CD4-positive, alpha-beta T cell (primary cell): Measurements from ENCODE around the gene VAMP8. TPM values are rescaled to one million over a fixed set of nuclear protein-coding genes. Genes with fewer than 3 reads are reported as not detected.
A peak's percentile ranks its signal among the peaks of the same experiment; 100 is the strongest.

Source experiments
- ATAC-seq: fragments of 200-7000 bp; cut with Tn5 transposase; one replicate; pipeline ENCODE4 v1.10.0; 2022; ENCODE audit warnings: mild to moderate bottlenecking; ENCODE audit not compliant: poor library complexity
- CTCF ChIA-PET: fragments of 350-600 bp; sonication (Branson Sonifier 250); formaldehyde crosslinking; loops from one replicate; lab custom pipeline; 2021; ENCODE audit warnings: antibody characterized with exemption, inconsistent platforms; lab: Charles Lee
- POLR2A ChIA-PET: fragments of 350-600 bp; sonication (Branson Sonifier 250); formaldehyde crosslinking; loops from one replicate; lab custom pipeline; 2021; ENCODE audit warnings: antibody characterized with exemption, inconsistent platforms; lab: Charles Lee
- DNase-seq, 14 experiments: peaks; one replicate each; pipeline ENCODE4 v3.0.0-alpha.2; 2013 to 2020; ENCODE audit warnings: mixed read lengths in 2 of 14
- H3K27ac ChIP-seq, 2 donors: one replicate each; pipeline versions ENCODE4 v1.5.1 to v1.7.0; 2013; ENCODE audit warnings: low read length in 2 of 2, low read depth in 1 of 2, mild to moderate bottlenecking in 1 of 2
- H3K27me3 ChIP-seq, 2 experiments: 1 replicate in 1 of 2; 2 replicates in 1 of 2; pipeline versions ENCODE4 v1.6.1 to v1.7.0; 2013; ENCODE audit warnings: low read length in 2 of 2, control low read depth in 1 of 2, mild to moderate bottlenecking in 1 of 2, moderate library complexity in 1 of 2; ENCODE audit not compliant: insufficient read depth in 2 of 2, control insufficient read depth in 1 of 2
- H3K36me3 ChIP-seq: one replicate; pipeline ENCODE4 v1.6.1; 2013; ENCODE audit warnings: low read length, control low read depth; ENCODE audit not compliant: insufficient read depth
- H3K4me1 ChIP-seq: one replicate; pipeline ENCODE4 v1.6.1; 2013; ENCODE audit warnings: low read length, control low read depth; ENCODE audit not compliant: insufficient read depth
- H3K4me3 ChIP-seq: one replicate; pipeline ENCODE4 v1.5.1; 2013; ENCODE audit warnings: mild to moderate bottlenecking, low read length, moderate library complexity
- H3K9me3 ChIP-seq, 2 experiments: 1 replicate in 1 of 2; 2 replicates in 1 of 2; pipeline versions ENCODE4 v1.6.1 to v1.7.0; 2013; ENCODE audit warnings: low read length in 2 of 2, mild to moderate bottlenecking in 2 of 2, control low read depth in 1 of 2, moderate library complexity in 1 of 2; ENCODE audit not compliant: control insufficient read depth in 1 of 2, insufficient read depth in 1 of 2
- H3K27ac Mint-ChIP-seq: one replicate; pipeline ENCODE4 v1.8.0; 2020; ENCODE audit warnings: mixed read lengths
- H3K27me3 Mint-ChIP-seq: one replicate; pipeline ENCODE4 v1.8.0; 2021; ENCODE audit warnings: mixed read lengths
- H3K36me3 Mint-ChIP-seq: one replicate; pipeline ENCODE4 v1.8.0; 2021; ENCODE audit warnings: low read depth, mixed read lengths
- H3K4me1 Mint-ChIP-seq: one replicate; pipeline ENCODE4 v1.8.0; 2021; ENCODE audit warnings: low read depth, mixed read lengths
- H3K4me3 Mint-ChIP-seq: one replicate; pipeline ENCODE4 v1.8.0; 2020; ENCODE audit warnings: mild to moderate bottlenecking, mixed read lengths
- H3K9me3 Mint-ChIP-seq: one replicate; pipeline ENCODE4 v1.8.0; 2020; ENCODE audit warnings: mixed read lengths
- intact Hi-C, 2 experiments: fragments of 100-400 bp; cut with DNase I in 1 of 2; cut with micrococcal nuclease in 1 of 2; formaldehyde crosslinking; loops; one replicate each; pipeline versions ENCODE4 v1.15.1 to v1.9.0; 2023 to 2025; cut with DNase I, micrococcal nuclease
- total RNA-seq, 174 experiments: library from RNA in 2 of 174; stranded (reverse) in 2 of 174; gene quantifications; one replicate each; pipeline ENCODE4 v1.2.3 and lab custom pipeline; 2021 to 2026
- TF ChIP-seq, protein P1 (sequence below): fragments of 200-600 bp; IDR thresholded peaks from one replicate; pipeline ENCODE4 v1.8.0; 2022; ENCODE audit warnings: antibody characterized with exemption, mild to moderate bottlenecking

VAMP8 gene
- total RNA-seq, 2 experiments from 2014 or later = 32.3 to 37.3 TPM

DNA sequence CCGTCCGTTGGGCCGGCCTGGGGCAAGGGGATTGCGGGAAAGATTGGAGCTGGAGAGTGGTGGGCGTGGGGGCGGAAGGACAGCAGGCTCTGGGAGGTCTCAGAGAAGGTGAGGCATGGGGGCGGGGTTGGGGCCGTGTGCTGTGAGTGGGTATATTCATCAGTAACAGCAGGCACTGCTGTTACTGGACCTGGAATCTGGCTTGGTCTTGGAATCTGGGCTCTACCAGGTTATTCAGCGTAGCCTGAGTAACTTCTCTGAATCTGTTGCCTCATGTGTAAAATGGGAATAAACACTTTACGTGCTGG lies 18.6 kb downstream of the VAMP8 start:
- Mint-ChIP-seq H3K27ac (peak overlapping the region; percentile 98), H3K36me3 (peaks cover 25% of the 10 kb centered on the region)

GRCh38 chr2:85596486-85597143 lies 19.2 kb downstream of the VAMP8 start:
- Mint-ChIP-seq H3K27me3 (no peaks in the 10 kb centered on the region), H3K36me3 (peaks cover 25% of the 10 kb centered on the region), H3K4me3 (peak overlapping the region; percentile 94), H3K27ac (peak overlapping the region; percentile 98), H3K9me3 (no peaks in the 10 kb centered on the region), H3K4me1 (peaks cover 35% of the 10 kb centered on the region)
- Histone ChIP-seq H3K9me3 (no peaks in the 10 kb centered on the region), H3K27me3 (no peaks in the 10 kb centered on the region), H3K27ac (peak overlapping the region in 1 of 2 donors; percentile 48), H3K4me3 (peak overlapping the region; percentile 94), H3K4me1 (peaks cover 38% of the 10 kb centered on the region), H3K36me3 (peaks cover 28% of the 10 kb centered on the region)
- POLR2A ChIA-PET = interaction anchor here (0.5 to 4.2 kb wide), 14 partner anchors 9 to 269 kb away, joined by 3 to 60 read pairs (median 12); partner anchors contain the start of genes C2orf68, GGCX, MAT2A and TGOLN2
- intact Hi-C loops = loop anchor here in 1 of 2 experiments (10.0 kb wide), 1 partner anchor 508 kb away; the partner anchor contains the start of genes POLR1A and PTCD3
- no peak for DNase-seq
- no peak for ATAC-seq
- TF ChIP-seq, protein P1, sequence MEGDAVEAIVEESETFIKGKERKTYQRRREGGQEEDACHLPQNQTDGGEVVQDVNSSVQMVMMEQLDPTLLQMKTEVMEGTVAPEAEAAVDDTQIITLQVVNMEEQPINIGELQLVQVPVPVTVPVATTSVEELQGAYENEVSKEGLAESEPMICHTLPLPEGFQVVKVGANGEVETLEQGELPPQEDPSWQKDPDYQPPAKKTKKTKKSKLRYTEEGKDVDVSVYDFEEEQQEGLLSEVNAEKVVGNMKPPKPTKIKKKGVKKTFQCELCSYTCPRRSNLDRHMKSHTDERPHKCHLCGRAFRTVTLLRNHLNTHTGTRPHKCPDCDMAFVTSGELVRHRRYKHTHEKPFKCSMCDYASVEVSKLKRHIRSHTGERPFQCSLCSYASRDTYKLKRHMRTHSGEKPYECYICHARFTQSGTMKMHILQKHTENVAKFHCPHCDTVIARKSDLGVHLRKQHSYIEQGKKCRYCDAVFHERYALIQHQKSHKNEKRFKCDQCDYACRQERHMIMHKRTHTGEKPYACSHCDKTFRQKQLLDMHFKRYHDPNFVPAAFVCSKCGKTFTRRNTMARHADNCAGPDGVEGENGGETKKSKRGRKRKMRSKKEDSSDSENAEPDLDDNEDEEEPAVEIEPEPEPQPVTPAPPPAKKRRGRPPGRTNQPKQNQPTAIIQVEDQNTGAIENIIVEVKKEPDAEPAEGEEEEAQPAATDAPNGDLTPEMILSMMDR = no peak
- CTCF ChIA-PET = interaction anchor here (1.2 kb wide), 1 partner anchor 58 kb away, joined by 3 read pairs; the partner anchor contains the start of gene MAT2A

More for the DNA sequence above, 18.6 kb downstream of the VAMP8 start:
- H3K9me3 ChIP-seq = no peaks in the 10 kb centered on the region
- Mint-ChIP-seq H3K4me3 (peak overlapping the region; percentile 94), H3K27me3 (no peaks in the 10 kb centered on the region), H3K9me3 (no peaks in the 10 kb centered on the region), H3K4me1 (peaks cover 35% of the 10 kb centered on the region)
- no peak for DNase-seq
- peak overlapping the region; percentile 94 for H3K4me3 ChIP-seq
- no peaks in the 10 kb centered on the region for H3K27me3 ChIP-seq
- TF ChIP-seq, protein P1 = no peak
- peak; percentile 1 for ATAC-seq
- POLR2A ChIA-PET = interaction anchor here (0.5 to 4.2 kb wide), 22 partner anchors 9 to 845 kb away, joined by 3 to 60 read pairs (median 6); partner anchors contain the start of genes C2orf68, GGCX, KDM3A and MAT2A
- CTCF ChIA-PET = interaction anchor here (1.0 to 1.8 kb wide), 3 partner anchors 41 to 57 kb away, joined by 3 to 10 read pairs (median 3); partner anchors contain the start of gene MAT2A
- intact Hi-C loops = loop anchor here in 1 of 2 experiments (10.0 kb wide), 1 partner anchor 509 kb away; the partner anchor contains the start of genes POLR1A and PTCD3
- peak overlapping the region; percentile 78 to 86 for H3K27ac ChIP-seq
- H3K4me1 ChIP-seq = peaks cover 38% of the 10 kb centered on the region
- peaks cover 28% of the 10 kb centered on the region for H3K36me3 ChIP-seq

DNA sequence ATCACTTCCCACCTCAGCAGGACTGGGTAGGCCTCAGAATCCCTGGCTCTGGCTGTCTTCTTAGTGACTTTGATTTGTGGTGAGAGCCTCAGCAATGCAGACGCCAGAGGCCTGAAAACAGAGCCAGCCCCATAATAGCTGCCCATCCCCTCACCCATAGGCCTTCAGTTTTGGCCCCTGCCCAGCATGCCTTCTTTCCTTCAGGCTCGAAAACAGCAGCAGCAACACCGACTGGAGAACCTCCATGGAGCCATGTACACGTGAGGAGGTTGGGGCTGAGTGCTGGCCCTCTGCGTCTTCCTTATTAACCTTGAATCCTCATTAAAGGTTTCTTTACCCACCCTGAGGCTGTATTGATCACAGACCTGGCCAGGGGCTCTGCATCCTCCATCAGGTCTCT lies 19.9 kb downstream of the VAMP8 start:
- H3K9me3 ChIP-seq = no peaks in the 10 kb centered on the region
- H3K36me3 ChIP-seq = peaks cover 28% of the 10 kb centered on the region
- peak overlapping the region; percentile 94 for H3K4me3 Mint-ChIP-seq
- DNase-seq (no peak), ATAC-seq (no peak)
- peak overlapping the region; percentile 47 for H3K27ac Mint-ChIP-seq
- H3K27ac ChIP-seq = no peak overlapping the region
- POLR2A ChIA-PET = interaction anchor here (0.9 to 2.4 kb wide), 2 partner anchors 14 to 58 kb away, joined by 3 to 25 read pairs; partner anchors contain the start of genes C2orf68 and MAT2A
- peaks cover 45% of the 10 kb centered on the region for H3K4me1 ChIP-seq
- no peak overlapping the region for H3K4me3 ChIP-seq
- H3K4me1 Mint-ChIP-seq = peaks cover 35% of the 10 kb centered on the region
- TF ChIP-seq, protein P1 = no peak
- CTCF ChIA-PET = no interaction called here
- no peaks in the 10 kb centered on the region for H3K27me3 Mint-ChIP-seq
- intact Hi-C loops = loop anchor here in 1 of 2 experiments (10.0 kb wide), 1 partner anchor 508 kb away; the partner anchor contains the start of genes POLR1A and PTCD3
- H3K9me3 Mint-ChIP-seq = no peaks in the 10 kb centered on the region
- peaks cover 25% of the 10 kb centered on the region for H3K36me3 Mint-ChIP-seq
- H3K27me3 ChIP-seq = no peaks in the 10 kb centered on the region
